SK-N-SH treated with all-trans-retinoic acid at 6 μM for 48 hours (cell line): ENCODE data around the gene FGF14.

Experiments used
- ATAC-seq: fragments of 200-7000 bp; cut with Tn5 transposase; 3 replicates; pipeline ENCODE4 v1.9.1; 2020; ENCODE audit warnings: mild to moderate bottlenecking, moderate library complexity
- ARNTL ChIP-seq: fragments of 450-650 bp; formaldehyde crosslinking; IDR thresholded peaks from 2 replicates; pipeline ENCODE4 v1.5.0; 2020; ENCODE audit warnings: low read depth, mild to moderate bottlenecking, moderate library complexity, borderline replicate concordance
- BACH2 ChIP-seq: fragments of 250-450 bp; sonication (Bioruptor Pico); IDR thresholded peaks from 2 replicates; pipeline ENCODE4 v1.9.0; 2021; ENCODE audit warnings: mild to moderate bottlenecking, borderline replicate concordance
- CREB5 ChIP-seq: fragments of 250-450 bp; sonication (Bioruptor Pico); IDR thresholded peaks from 2 replicates; pipeline ENCODE4 v1.5.1; 2020; ENCODE audit warnings: low read depth, mild to moderate bottlenecking, moderate library complexity
- CSDC2 ChIP-seq: fragments of 250-450 bp; sonication (Bioruptor Pico); IDR thresholded peaks from 2 replicates; pipeline ENCODE4 v1.5.0; 2020; ENCODE audit warnings: mild to moderate bottlenecking, moderate library complexity
- ESRRG ChIP-seq: fragments of 250-450 bp; sonication (Bioruptor Pico); IDR thresholded peaks from 2 replicates; pipeline ENCODE4 v1.6.1; 2021; ENCODE audit warnings: mild to moderate bottlenecking
- GLIS3 ChIP-seq: fragments of 250-450 bp; sonication (Bioruptor Pico); IDR thresholded peaks from 2 replicates; pipeline ENCODE4 v1.5.0; 2020; ENCODE audit warnings: mild to moderate bottlenecking, moderate library complexity
- ISL1 ChIP-seq: fragments of 250-450 bp; sonication (Bioruptor Pico); IDR thresholded peaks from 2 replicates; pipeline ENCODE4 v2.1.2; 2022; ENCODE audit warnings: mild to moderate bottlenecking, moderate library complexity
- OSR1 ChIP-seq: fragments of 250-450 bp; sonication (Bioruptor Pico); IDR thresholded peaks from 2 replicates; pipeline ENCODE4 v1.8.0; 2022; ENCODE audit warnings: moderate library complexity, mild to moderate bottlenecking, inconsistent platforms
- RARB ChIP-seq: fragments of 250-450 bp; sonication (Bioruptor Pico); IDR thresholded peaks from 2 replicates; pipeline ENCODE4 v1.8.0; 2021; ENCODE audit warnings: mild to moderate bottlenecking, moderate library complexity
- TCF4 ChIP-seq: fragments of 250-450 bp; sonication (Bioruptor Pico); IDR thresholded peaks from 2 replicates; pipeline ENCODE4 v1.8.0; 2021; ENCODE audit warnings: mild to moderate bottlenecking, moderate library complexity, borderline replicate concordance
- TOX ChIP-seq: fragments of 250-450 bp; sonication (Bioruptor Pico); IDR thresholded peaks from 2 replicates; pipeline ENCODE4 v1.8.0; 2021; ENCODE audit warnings: mild to moderate bottlenecking, moderate library complexity, borderline replicate concordance
- TSHZ2 ChIP-seq: fragments of 250-450 bp; sonication (Bioruptor Pico); IDR thresholded peaks from 2 replicates; pipeline ENCODE4 v1.5.0; 2020; ENCODE audit warnings: mild to moderate bottlenecking, moderate library complexity
- ZC3H10 ChIP-seq: fragments of 250-450 bp; sonication (Bioruptor Pico); IDR thresholded peaks from 2 replicates; pipeline ENCODE4 v1.5.1; 2021; ENCODE audit warnings: mild to moderate bottlenecking, moderate library complexity
- ZFP3 ChIP-seq: fragments of 250-450 bp; sonication (Bioruptor Pico); IDR thresholded peaks from 2 replicates; pipeline ENCODE4 v1.5.0; 2020; ENCODE audit warnings: mild to moderate bottlenecking, moderate library complexity
- ZFP30 ChIP-seq: fragments of 450-650 bp; formaldehyde crosslinking; IDR thresholded peaks from 2 replicates; pipeline ENCODE4 v1.5.0; 2022; ENCODE audit warnings: mild to moderate bottlenecking, moderate library complexity
- ZNF565 ChIP-seq: fragments of 450-650 bp; formaldehyde crosslinking; conservative IDR thresholded peaks from 2 replicates; pipeline ENCODE4 v1.5.0; 2020; ENCODE audit warnings: low read depth, mild to moderate bottlenecking, moderate library complexity
- ZNF70 ChIP-seq: fragments of 450-650 bp; formaldehyde crosslinking; IDR thresholded peaks from 2 replicates; pipeline ENCODE4 v1.5.0; 2020; ENCODE audit warnings: mild to moderate bottlenecking, moderate library complexity
- ZNF8 ChIP-seq: fragments of 450-650 bp; formaldehyde crosslinking; IDR thresholded peaks from 2 replicates; pipeline ENCODE4 v1.5.0; 2020; ENCODE audit warnings: mild to moderate bottlenecking, moderate library complexity
- TF ChIP-seq, protein P1 (sequence below): fragments of 250-450 bp; sonication (Bioruptor Pico); IDR thresholded peaks from 2 replicates; pipeline ENCODE4 v1.8.0; 2021; ENCODE audit warnings: low read depth, mild to moderate bottlenecking, moderate library complexity, borderline replicate concordance
- TF ChIP-seq, protein P2 (sequence below): fragments of 250-450 bp; sonication (Bioruptor Pico); IDR thresholded peaks from 2 replicates; pipeline ENCODE4 v1.5.1; 2021; ENCODE audit warnings: mild to moderate bottlenecking, moderate library complexity
- TF ChIP-seq, protein P3 (sequence below): fragments of 250-450 bp; sonication (Bioruptor Pico); IDR thresholded peaks from 2 replicates; pipeline ENCODE4 v1.8.0; 2020; ENCODE audit warnings: mild to moderate bottlenecking, moderate library complexity, borderline replicate concordance

Gene FGF14

GRCh38 chr13:101727118-101727517, 674.7 kb downstream of the FGF14 start:
- TF ChIP-seq CREB5 (CRISPR knock-in tag), result no peak
- no peak for TF ChIP-seq ZFP3
- no peak for TF ChIP-seq RARB (CRISPR knock-in tag)
- no peak for TF ChIP-seq ZNF8
- TF ChIP-seq TSHZ2 (CRISPR knock-in tag), result no peak
- no peak for TF ChIP-seq GLIS3 (CRISPR knock-in tag)
- TF ChIP-seq ZC3H10 (CRISPR knock-in tag), result no peak
- no peak for ATAC-seq

GRCh38 chr13:101726681-101727080, 675.2 kb downstream of the FGF14 start:
- no peak for TF ChIP-seq OSR1 (CRISPR knock-in tag)
- no peak for TF ChIP-seq ZNF70 (CRISPR knock-in tag)
- no peak for TF ChIP-seq TOX (CRISPR knock-in tag)
- TF ChIP-seq CSDC2 (CRISPR knock-in tag), result no peak
- TF ChIP-seq, protein P1, sequence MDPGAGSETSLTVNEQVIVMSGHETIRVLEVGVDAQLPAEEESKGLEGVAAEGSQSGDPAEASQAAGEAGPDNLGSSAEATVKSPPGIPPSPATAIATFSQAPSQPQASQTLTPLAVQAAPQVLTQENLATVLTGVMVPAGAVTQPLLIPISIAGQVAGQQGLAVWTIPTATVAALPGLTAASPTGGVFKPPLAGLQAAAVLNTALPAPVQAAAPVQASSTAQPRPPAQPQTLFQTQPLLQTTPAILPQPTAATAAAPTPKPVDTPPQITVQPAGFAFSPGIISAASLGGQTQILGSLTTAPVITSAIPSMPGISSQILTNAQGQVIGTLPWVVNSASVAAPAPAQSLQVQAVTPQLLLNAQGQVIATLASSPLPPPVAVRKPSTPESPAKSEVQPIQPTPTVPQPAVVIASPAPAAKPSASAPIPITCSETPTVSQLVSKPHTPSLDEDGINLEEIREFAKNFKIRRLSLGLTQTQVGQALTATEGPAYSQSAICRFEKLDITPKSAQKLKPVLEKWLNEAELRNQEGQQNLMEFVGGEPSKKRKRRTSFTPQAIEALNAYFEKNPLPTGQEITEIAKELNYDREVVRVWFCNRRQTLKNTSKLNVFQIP (CRISPR knock-in tag), result no peak
- no peak for TF ChIP-seq ISL1 (CRISPR knock-in tag)
- no peak for TF ChIP-seq ESRRG (CRISPR knock-in tag)
- TF ChIP-seq, protein P2, sequence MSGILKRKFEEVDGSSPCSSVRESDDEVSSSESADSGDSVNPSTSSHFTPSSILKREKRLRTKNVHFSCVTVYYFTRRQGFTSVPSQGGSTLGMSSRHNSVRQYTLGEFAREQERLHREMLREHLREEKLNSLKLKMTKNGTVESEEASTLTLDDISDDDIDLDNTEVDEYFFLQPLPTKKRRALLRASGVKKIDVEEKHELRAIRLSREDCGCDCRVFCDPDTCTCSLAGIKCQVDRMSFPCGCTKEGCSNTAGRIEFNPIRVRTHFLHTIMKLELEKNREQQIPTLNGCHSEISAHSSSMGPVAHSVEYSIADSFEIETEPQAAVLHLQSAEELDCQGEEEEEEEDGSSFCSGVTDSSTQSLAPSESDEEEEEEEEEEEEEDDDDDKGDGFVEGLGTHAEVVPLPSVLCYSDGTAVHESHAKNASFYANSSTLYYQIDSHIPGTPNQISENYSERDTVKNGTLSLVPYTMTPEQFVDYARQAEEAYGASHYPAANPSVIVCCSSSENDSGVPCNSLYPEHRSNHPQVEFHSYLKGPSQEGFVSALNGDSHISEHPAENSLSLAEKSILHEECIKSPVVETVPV (CRISPR knock-in tag), result no peak
- TF ChIP-seq ZFP30, result no peak
- no peak; the same call in 2 of the 3 replicates for ATAC-seq

GRCh38 chr13:101718496-101718895, 683.4 kb downstream of the FGF14 start:
- no peak for ATAC-seq
- TF ChIP-seq ZNF70 (CRISPR knock-in tag) (no peak), ARNTL (CRISPR knock-in tag) (no peak), ZC3H10 (CRISPR knock-in tag) (no peak), TCF4 (CRISPR knock-in tag) (no peak), ISL1 (CRISPR knock-in tag) (no peak)
- TF ChIP-seq, protein P3, sequence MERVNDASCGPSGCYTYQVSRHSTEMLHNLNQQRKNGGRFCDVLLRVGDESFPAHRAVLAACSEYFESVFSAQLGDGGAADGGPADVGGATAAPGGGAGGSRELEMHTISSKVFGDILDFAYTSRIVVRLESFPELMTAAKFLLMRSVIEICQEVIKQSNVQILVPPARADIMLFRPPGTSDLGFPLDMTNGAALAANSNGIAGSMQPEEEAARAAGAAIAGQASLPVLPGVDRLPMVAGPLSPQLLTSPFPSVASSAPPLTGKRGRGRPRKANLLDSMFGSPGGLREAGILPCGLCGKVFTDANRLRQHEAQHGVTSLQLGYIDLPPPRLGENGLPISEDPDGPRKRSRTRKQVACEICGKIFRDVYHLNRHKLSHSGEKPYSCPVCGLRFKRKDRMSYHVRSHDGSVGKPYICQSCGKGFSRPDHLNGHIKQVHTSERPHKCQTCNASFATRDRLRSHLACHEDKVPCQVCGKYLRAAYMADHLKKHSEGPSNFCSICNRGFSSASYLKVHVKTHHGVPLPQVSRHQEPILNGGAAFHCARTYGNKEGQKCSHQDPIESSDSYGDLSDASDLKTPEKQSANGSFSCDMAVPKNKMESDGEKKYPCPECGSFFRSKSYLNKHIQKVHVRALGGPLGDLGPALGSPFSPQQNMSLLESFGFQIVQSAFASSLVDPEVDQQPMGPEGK (CRISPR knock-in tag), result no peak

- no peak for ATAC-seq
- no peak for TF ChIP-seq ZFP3
- no peak for TF ChIP-seq OSR1 (CRISPR knock-in tag)
- no peak for TF ChIP-seq ARNTL (CRISPR knock-in tag)
- TF ChIP-seq GLIS3 (CRISPR knock-in tag), result no peak
- no peak for TF ChIP-seq ZFP30
- TF ChIP-seq TSHZ2 (CRISPR knock-in tag), result no peak
- no peak for TF ChIP-seq ESRRG (CRISPR knock-in tag)
- TF ChIP-seq ZNF70 (CRISPR knock-in tag), result no peak
- no peak for TF ChIP-seq BACH2
- TF ChIP-seq ZNF8, result no peak
- TF ChIP-seq ZNF565 (CRISPR knock-in tag), result no peak
- TF ChIP-seq ISL1 (CRISPR knock-in tag), result no peak
- no peak for TF ChIP-seq ZC3H10 (CRISPR knock-in tag)
- TF ChIP-seq CSDC2 (CRISPR knock-in tag), result no peak
- TF ChIP-seq CREB5 (CRISPR knock-in tag), result no peak
Measured at GRCh38 chr13:101717353-101717752, 684.5 kb downstream of the FGF14 start.
